Measurements from ENCODE around the gene SBF2.

The SBF2 gene

GRCh38 chr11:10308201-10308954 is 14.4 kb upstream of the SBF2 start:
- H3K9me3 ChIP-seq (ENCODE audit: severe bottlenecking), result no peaks in the 10 kb centered on the region
- H3K27ac ChIP-seq (ENCODE audit: poor library complexity, severe bottlenecking), result peak overlapping the region; percentile 96

GRCh38 chr11:10307400-10308200 is 13.6 kb upstream of the SBF2 start:
- Histone ChIP-seq H3K36me3 (ENCODE audit: low read depth) (peaks cover 11% of the 10 kb centered on the region), H3K27me3 (ENCODE audit: insufficient read depth, poor library complexity, severe bottlenecking) (no peaks in the 10 kb centered on the region), H3K9me3 (ENCODE audit: severe bottlenecking) (no peaks in the 10 kb centered on the region), H3K4me3 (ENCODE audit: severe bottlenecking) (peak overlapping the region; percentile 72), H3K4me1 (ENCODE audit: insufficient read depth, poor library complexity, severe bottlenecking) (peaks cover 19% of the 10 kb centered on the region), H3K27ac (ENCODE audit: poor library complexity, severe bottlenecking) (peak overlapping the region; percentile 96)
- ATAC-seq (ENCODE audit: low read depth) (peak; percentile 40), DNase-seq (ENCODE audit: low spot score) (peak; percentile 85)
- peak; percentile 98 for TF ChIP-seq CTCF (IDR thresholded peaks at IDR 0.05; ENCODE audit: poor library complexity, severe bottlenecking)

More at GRCh38 chr11:10308201-10308954, 14.4 kb upstream of the SBF2 start:
- ATAC-seq (ENCODE audit: low read depth), result no peak
- H3K27me3 ChIP-seq (ENCODE audit: insufficient read depth, poor library complexity, severe bottlenecking), result no peaks in the 10 kb centered on the region
- H3K4me3 ChIP-seq (ENCODE audit: severe bottlenecking), result peak overlapping the region; percentile 72
- H3K4me1 ChIP-seq (ENCODE audit: insufficient read depth, poor library complexity, severe bottlenecking), result peaks cover 19% of the 10 kb centered on the region
- peaks cover 11% of the 10 kb centered on the region for H3K36me3 ChIP-seq (ENCODE audit: low read depth)
- DNase-seq (ENCODE audit: low spot score), result no peak
- no peak for TF ChIP-seq CTCF (IDR thresholded peaks at IDR 0.05; ENCODE audit: poor library complexity, severe bottlenecking)

- TF ChIP-seq CTCF (IDR thresholded peaks at IDR 0.05; ENCODE audit: poor library complexity, severe bottlenecking), result no peak
- Histone ChIP-seq H3K4me1 (ENCODE audit: insufficient read depth, poor library complexity, severe bottlenecking) (peaks cover 21% of the 10 kb centered on the region), H3K9me3 (ENCODE audit: severe bottlenecking) (no peaks in the 10 kb centered on the region), H3K36me3 (ENCODE audit: low read depth) (peaks cover 11% of the 10 kb centered on the region), H3K27ac (ENCODE audit: poor library complexity, severe bottlenecking) (peak overlapping the region; percentile 96), H3K27me3 (ENCODE audit: insufficient read depth, poor library complexity, severe bottlenecking) (no peaks in the 10 kb centered on the region), H3K4me3 (ENCODE audit: severe bottlenecking) (peak overlapping the region; percentile 72)
- no peak for DNase-seq (ENCODE audit: low spot score)
- ATAC-seq (ENCODE audit: low read depth), result no peak
Measured at GRCh38 chr11:10307022-10307399, 13.0 kb upstream of the SBF2 start.

GRCh38 chr11:10305964-10306918 is 12.2 kb upstream of the SBF2 start:
- no peak for TF ChIP-seq CTCF (IDR thresholded peaks at IDR 0.05; ENCODE audit: poor library complexity, severe bottlenecking)
- H3K4me1 ChIP-seq (ENCODE audit: insufficient read depth, poor library complexity, severe bottlenecking), result peaks cover 28% of the 10 kb centered on the region
- no peak for ATAC-seq (ENCODE audit: low read depth)
- H3K27ac ChIP-seq (ENCODE audit: poor library complexity, severe bottlenecking), result peak overlapping the region; percentile 96
- peak overlapping the region; percentile 72 for H3K4me3 ChIP-seq (ENCODE audit: severe bottlenecking)
- H3K9me3 ChIP-seq (ENCODE audit: severe bottlenecking), result no peaks in the 10 kb centered on the region
- H3K36me3 ChIP-seq (ENCODE audit: low read depth), result peaks cover 11% of the 10 kb centered on the region
- H3K27me3 ChIP-seq (ENCODE audit: insufficient read depth, poor library complexity, severe bottlenecking), result no peaks in the 10 kb centered on the region
- DNase-seq (ENCODE audit: low spot score), result no peak
